GM23248 (cell line): Measurements from ENCODE around the gene ADCY5. TPM values are rescaled to one million over a fixed set of nuclear protein-coding genes. Genes with fewer than 3 reads are reported as not detected.

Source experiments
- DNase-seq: peaks from one replicate; pipeline ENCODE4 v3.0.0-alpha.2; 2015
- H2AFZ ChIP-seq: fragments of 200-600 bp; sonication (generic); 2 replicates; pipeline ENCODE4 v1.6.1; 2016; ENCODE audit warnings: antibody characterized with exemption
- H3F3A ChIP-seq: fragments of 200-600 bp; sonication (generic); 2 replicates; pipeline ENCODE4 v1.6.1; 2016; ENCODE audit warnings: mild to moderate bottlenecking, antibody characterized with exemption, mixed run types; ENCODE audit not compliant: insufficient read depth
- H3K27ac ChIP-seq: fragments of 200-600 bp; sonication (generic); 2 replicates; pipeline ENCODE4 v1.5.1; 2016; ENCODE audit warnings: mild to moderate bottlenecking
- H3K27me3 ChIP-seq: fragments of 200-600 bp; sonication (generic); replicated peaks from 2 replicates; pipeline ENCODE4 v1.6.1; 2016; ENCODE audit warnings: mild to moderate bottlenecking; ENCODE audit not compliant: insufficient read depth
- H3K36me3 ChIP-seq: fragments of 200-600 bp; sonication (generic); 2 replicates; pipeline ENCODE4 v1.6.1; 2016; ENCODE audit warnings: low read depth, mild to moderate bottlenecking
- H3K4me1 ChIP-seq: fragments of 200-600 bp; sonication (generic); 2 replicates; pipeline ENCODE4 v1.6.1; 2016; ENCODE audit warnings: mild to moderate bottlenecking; ENCODE audit not compliant: insufficient read depth
- H3K4me2 ChIP-seq: fragments of 200-600 bp; sonication (generic); one replicate; pipeline ENCODE4 v1.6.1; 2016; ENCODE audit warnings: mild to moderate bottlenecking; ENCODE audit not compliant: unreplicated experiment
- H3K4me3 ChIP-seq: fragments of 200-600 bp; sonication (generic); 2 replicates; pipeline ENCODE4 v1.5.1; 2016; ENCODE audit warnings: mild to moderate bottlenecking
- H3K79me2 ChIP-seq: fragments of 200-600 bp; sonication (generic); 2 replicates; pipeline ENCODE4 v1.6.1; 2016; ENCODE audit warnings: mild to moderate bottlenecking; ENCODE audit not compliant: insufficient read depth
- H3K9ac ChIP-seq: fragments of 200-600 bp; sonication (generic); 2 replicates; pipeline ENCODE4 v1.6.1; 2016; ENCODE audit warnings: mild to moderate bottlenecking
- H3K9me2 ChIP-seq: fragments of 200-600 bp; sonication (generic); 2 replicates; pipeline ENCODE4 v1.6.1; 2016; ENCODE audit warnings: mixed run types, mild to moderate bottlenecking, moderate library complexity; ENCODE audit not compliant: insufficient read depth
- H3K9me3 ChIP-seq: fragments of 200-600 bp; sonication (generic); one replicate; pipeline ENCODE4 v1.6.1; 2017; ENCODE audit warnings: low read depth
- H4K20me1 ChIP-seq: fragments of 200-600 bp; sonication (generic); 2 replicates; pipeline ENCODE4 v1.6.0; 2016; ENCODE audit not compliant: insufficient read depth
- EZH2 ChIP-seq: fragments of 200-600 bp; sonication (generic); IDR thresholded peaks from 2 replicates; pipeline ENCODE4 v1.6.1; 2018; ENCODE audit warnings: antibody characterized with exemption, mild to moderate bottlenecking; ENCODE audit not compliant: insufficient read depth, poor library complexity, severe bottlenecking
- EZH2phosphoT487 ChIP-seq: fragments of 200-600 bp; sonication (generic); IDR thresholded peaks from 2 replicates; pipeline ENCODE4 v1.6.1; 2018; ENCODE audit warnings: antibody characterized with exemption, moderate library complexity, mild to moderate bottlenecking, low read depth; ENCODE audit not compliant: insufficient read depth
- WGBS, 2 experiments: methylation state at CpG; one replicate each; pipeline ENCODE4 v1.1.6; 2015 to 2017; ENCODE audit warnings: low lambda C conversion rate in 2 of 2, low coverage in 1 of 2; ENCODE audit errors: missing lambda C conversion rate in 2 of 2; 5-methylcytosine and 5-hydroxymethylcytosine counted together
- in situ Hi-C: fragments of 300-500 bp; cut with MboI; formaldehyde crosslinking; loops from 2 replicates; pipeline ENCODE4 v1.15.0; 2020
- polyA plus RNA-seq: library from polyadenylated mRNA; unstranded; fragments of >200 nt; fragmentation: Nextera tagmentation; extraction: Ambion mirVana; gene quantifications from 2 replicates; pipeline ENCODE4 v1.2.1, GENCODE V29; 2016
- total RNA-seq: library from RNA; depleted of rRNA; stranded (reverse); fragments of >200 nt; shearing (Covaris generic); gene quantifications from 2 replicates; pipeline ENCODE4 v1.2.3, GENCODE V29; 2014

The ADCY5 gene
- total and polyA plus RNA-seq, 2 experiments from 2014 or later: 0.09 to 1.2 TPM

GRCh38 chr3:123294296-123294938, 154.5 kb downstream of the ADCY5 start:
- H3K4me2 ChIP-seq: no peak overlapping the region

GRCh38 chr3:123292321-123293310, 156.3 kb downstream of the ADCY5 start:
- in situ Hi-C loops: no loop called here
- Histone ChIP-seq H3K27me3 (no peaks in the 10 kb centered on the region; the same call in 1 of the 2 replicates), H3K9me2 (no peaks in the 10 kb centered on the region), H3K9ac (no peak overlapping the region), H3K4me3 (no peak overlapping the region), H4K20me1 (no peaks in the 10 kb centered on the region), H3K4me2 (no peak overlapping the region), H2AFZ (no peak overlapping the region), H3K9me3 (no peaks in the 10 kb centered on the region), H3K27ac (no peak overlapping the region), H3K36me3 (no peaks in the 10 kb centered on the region), H3F3A (no peaks in the 10 kb centered on the region), H3K4me1 (no peaks in the 10 kb centered on the region), H3K79me2 (no peaks in the 10 kb centered on the region)
- DNase-seq: no peak
- 55 to 62% methylated on average over 12 to 13 of the region's 15 CpGs for WGBS, 2 experiments
- no peak for TF ChIP-seq EZH2
- TF ChIP-seq EZH2phosphoT487: no peak

More at GRCh38 chr3:123294296-123294938, 154.5 kb downstream of the ADCY5 start:
- H3F3A ChIP-seq: no peaks in the 10 kb centered on the region
- no peaks in the 10 kb centered on the region for H3K36me3 ChIP-seq
- no peak overlapping the region for H3K27ac ChIP-seq
- no peaks in the 10 kb centered on the region for H3K9me3 ChIP-seq
- no peak overlapping the region for H3K4me3 ChIP-seq
- no peak overlapping the region for H2AFZ ChIP-seq
- no peak for DNase-seq
- no peaks in the 10 kb centered on the region for H4K20me1 ChIP-seq
- no peaks in the 10 kb centered on the region for H3K9me2 ChIP-seq
- H3K27me3 ChIP-seq: no peaks in the 10 kb centered on the region; the same call in 1 of the 2 replicates
- H3K79me2 ChIP-seq: no peaks in the 10 kb centered on the region
- no peak overlapping the region for H3K9ac ChIP-seq
- no peaks in the 10 kb centered on the region for H3K4me1 ChIP-seq
- in situ Hi-C loops: no loop called here
- WGBS, 2 experiments: 82 to 85% methylated on average over 13 of the region's 13 CpGs
- TF ChIP-seq EZH2: no peak
- TF ChIP-seq EZH2phosphoT487: no peak

GRCh38 chr3:123291404-123291803, 157.5 kb downstream of the ADCY5 start:
- TF ChIP-seq EZH2: no peak
- TF ChIP-seq EZH2phosphoT487: no peak

GRCh38 chr3:123290962-123291361, 157.9 kb downstream of the ADCY5 start:
- no peak overlapping the region for H3K4me3 ChIP-seq
- 84 to 86% methylated on average over 15 to 23 of the region's 23 CpGs for WGBS, 2 experiments
- no peak overlapping the region for H2AFZ ChIP-seq
- in situ Hi-C loops: no loop called here
- DNase-seq: no peak
- no peaks in the 10 kb centered on the region for H3K36me3 ChIP-seq
- H3K9me3 ChIP-seq: no peaks in the 10 kb centered on the region
- H3K9me2 ChIP-seq: no peaks in the 10 kb centered on the region
- H3K4me2 ChIP-seq: no peak overlapping the region
- no peak for TF ChIP-seq EZH2
- no peaks in the 10 kb centered on the region for H3F3A ChIP-seq
- H3K79me2 ChIP-seq: no peaks in the 10 kb centered on the region
- H3K9ac ChIP-seq: no peak overlapping the region
- H3K27me3 ChIP-seq: no peaks in the 10 kb centered on the region; the same call in 1 of the 2 replicates
- H3K4me1 ChIP-seq: no peaks in the 10 kb centered on the region
- H4K20me1 ChIP-seq: no peaks in the 10 kb centered on the region
- H3K27ac ChIP-seq: no peak overlapping the region

More at GRCh38 chr3:123291404-123291803, 157.5 kb downstream of the ADCY5 start:
- no peaks in the 10 kb centered on the region for H3K4me1 ChIP-seq
- H3K4me3 ChIP-seq: no peak overlapping the region
- H3K27me3 ChIP-seq: no peaks in the 10 kb centered on the region; the same call in 1 of the 2 replicates
- no peak overlapping the region for H2AFZ ChIP-seq
- H3K9me3 ChIP-seq: no peaks in the 10 kb centered on the region
- in situ Hi-C loops: no loop called here
- H3K79me2 ChIP-seq: no peaks in the 10 kb centered on the region
- H3K4me2 ChIP-seq: no peak overlapping the region
- no peaks in the 10 kb centered on the region for H4K20me1 ChIP-seq
- H3K9ac ChIP-seq: no peak overlapping the region
- H3K9me2 ChIP-seq: no peaks in the 10 kb centered on the region
- H3K27ac ChIP-seq: no peak overlapping the region
- no peak for DNase-seq
- WGBS, 2 experiments: 60 to 61% methylated on average over 6 to 7 of the region's 7 CpGs
- H3K36me3 ChIP-seq: no peaks in the 10 kb centered on the region
- H3F3A ChIP-seq: no peaks in the 10 kb centered on the region
